Measurements from ENCODE around the gene ADM2.

ADM2 gene

DNA sequence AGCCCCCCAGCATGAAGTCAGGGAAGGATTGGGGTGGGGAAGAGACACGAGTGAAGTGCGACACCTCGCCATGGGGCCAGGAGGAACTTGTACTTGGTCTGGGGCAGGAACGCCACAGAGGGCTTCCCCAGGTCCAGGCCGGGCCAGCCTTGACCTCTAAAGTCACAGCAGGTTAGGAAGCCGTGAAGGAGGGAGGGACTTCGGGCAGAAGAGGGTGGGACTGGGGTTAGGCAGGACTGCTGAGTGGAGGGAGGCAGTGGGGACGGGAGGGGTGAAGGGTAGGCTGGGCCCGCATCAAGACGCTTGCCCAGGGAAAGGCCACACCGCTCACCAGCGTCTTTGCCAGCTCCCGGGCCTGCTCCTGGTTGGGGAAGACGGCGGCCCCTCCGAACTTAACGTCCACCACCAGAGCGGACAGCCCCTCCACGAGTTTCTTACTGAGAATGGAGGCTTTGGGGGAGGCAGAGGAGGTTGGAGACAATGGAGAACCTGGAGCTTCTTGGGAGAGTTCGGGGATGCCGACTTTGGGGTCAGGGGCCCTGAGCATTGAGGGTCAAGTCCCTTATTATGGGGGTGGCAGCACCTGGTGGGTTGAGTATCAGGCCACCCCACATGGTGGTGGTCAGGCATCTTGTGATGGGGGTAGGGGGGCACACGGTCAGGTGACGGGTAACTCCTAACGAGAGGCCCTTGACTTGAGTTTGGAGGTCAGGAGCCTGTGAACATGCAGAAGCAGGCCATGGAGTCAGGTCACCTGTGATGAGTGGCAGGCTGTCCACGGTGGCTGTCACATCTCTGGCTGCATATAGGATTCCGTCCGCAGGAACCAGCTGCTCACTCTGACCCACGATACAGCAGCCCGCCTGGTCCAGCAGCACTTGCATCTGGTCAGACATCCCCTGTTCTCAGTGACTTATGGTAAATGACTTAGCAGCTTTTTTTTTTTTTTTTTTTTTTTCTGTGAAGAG lies 45.8 kb downstream of the ADM2 start:
- Histone ChIP-seq H3K9me3 (ENCODE audit: low read length) (peaks cover 15% of the 10 kb centered on the region), H3K4me3 (ENCODE audit: low read length) (peak overlapping the region; percentile 79), H3K4me1 (ENCODE audit: insufficient read depth, low read length) (peaks cover 19% of the 10 kb centered on the region), H3K36me3 (ENCODE audit: insufficient read depth, low read length) (peaks cover 18% of the 10 kb centered on the region), H2AFZ (ENCODE audit: low read depth, low read length) (no peak overlapping the region), H3K27me3 (ENCODE audit: insufficient read depth, low read length) (peaks cover 7% of the 10 kb centered on the region)

DNA sequence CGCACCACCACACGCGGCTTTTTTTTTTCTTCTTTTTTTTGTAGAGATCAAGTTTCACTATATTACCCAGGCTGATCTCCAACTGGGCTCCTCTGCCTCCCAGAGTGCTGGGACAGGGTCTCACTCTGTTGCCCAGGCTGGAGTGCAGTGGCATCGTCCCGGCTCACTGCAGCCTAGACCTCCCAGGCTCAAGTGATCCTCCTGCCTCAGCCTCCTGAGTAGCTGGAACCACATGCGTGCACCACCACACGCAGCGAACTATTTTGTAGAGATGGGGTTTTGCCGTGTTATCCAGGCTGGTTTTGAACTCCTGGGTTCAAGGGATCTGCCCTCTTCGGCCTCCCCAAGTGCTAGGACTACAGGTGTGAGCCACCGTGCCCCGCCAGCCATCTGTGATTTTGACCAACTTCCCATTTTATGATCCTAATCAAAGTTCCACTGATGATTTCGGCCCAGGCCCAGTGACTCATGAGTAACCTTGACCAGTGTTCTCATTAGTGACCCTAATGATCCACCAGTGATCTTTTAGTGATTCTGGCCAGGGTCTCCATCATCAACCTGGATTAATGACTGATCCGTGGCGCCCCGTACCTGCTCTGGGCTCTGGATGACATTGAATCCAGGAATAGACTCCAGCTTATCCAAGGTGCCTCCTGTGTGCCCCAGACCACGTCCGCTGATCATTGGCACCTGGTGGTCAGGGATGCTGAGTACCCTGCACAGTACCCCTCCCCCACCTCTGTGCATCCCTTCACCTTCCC lies 46.8 kb downstream of the ADM2 start:
- Histone ChIP-seq H3K36me3 (ENCODE audit: insufficient read depth, low read length) (peaks cover 9% of the 10 kb centered on the region), H3K27me3 (ENCODE audit: insufficient read depth, low read length) (peaks cover 7% of the 10 kb centered on the region)

DNA sequence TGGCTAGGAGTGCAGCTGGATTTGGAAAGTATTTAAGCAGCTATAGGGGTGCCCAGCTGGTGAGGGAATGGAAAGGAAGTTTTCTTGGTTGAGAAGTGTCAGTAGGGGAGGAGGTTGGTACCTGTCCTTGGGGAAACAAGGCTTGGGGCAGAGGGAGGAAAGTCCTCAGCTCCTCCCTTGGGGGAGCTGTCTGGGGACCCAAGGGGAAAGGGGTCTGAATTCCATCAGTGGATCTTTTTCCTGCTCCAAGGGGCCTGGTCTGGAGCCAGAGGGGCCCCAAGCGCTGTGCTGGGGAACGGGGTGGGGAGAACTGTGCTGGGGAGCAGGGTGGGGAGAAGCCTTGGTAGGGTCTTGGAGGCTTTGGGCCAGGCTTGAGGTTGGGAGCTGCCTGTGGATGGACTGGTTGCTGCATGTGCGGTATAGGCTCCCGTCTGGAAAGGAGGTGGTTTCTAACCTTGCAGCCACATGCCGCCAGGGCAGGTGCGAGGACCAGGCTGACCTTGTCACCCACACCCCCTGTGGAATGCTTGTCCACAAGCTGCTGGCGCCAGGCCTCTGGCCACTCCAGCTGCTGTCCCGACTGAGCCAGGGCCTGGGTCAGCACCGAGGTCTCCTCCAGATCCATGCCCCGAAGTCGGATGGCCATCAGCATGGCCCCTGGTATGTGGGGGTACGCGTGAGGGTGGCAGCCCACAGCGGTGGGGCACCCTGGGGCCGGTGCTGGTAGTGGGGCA lies 47.5 kb downstream of the ADM2 start:
- H3K4me3 ChIP-seq (ENCODE audit: low read length), result no peak overlapping the region

More for the DNA sequence above, 46.8 kb downstream of the ADM2 start:
- Histone ChIP-seq H3K4me3 (ENCODE audit: low read length) (no peak overlapping the region), H2AFZ (ENCODE audit: low read depth, low read length) (no peak overlapping the region), H3K4me1 (ENCODE audit: insufficient read depth, low read length) (peaks cover 26% of the 10 kb centered on the region), H3K9me3 (ENCODE audit: low read length) (peaks cover 15% of the 10 kb centered on the region)

DNA sequence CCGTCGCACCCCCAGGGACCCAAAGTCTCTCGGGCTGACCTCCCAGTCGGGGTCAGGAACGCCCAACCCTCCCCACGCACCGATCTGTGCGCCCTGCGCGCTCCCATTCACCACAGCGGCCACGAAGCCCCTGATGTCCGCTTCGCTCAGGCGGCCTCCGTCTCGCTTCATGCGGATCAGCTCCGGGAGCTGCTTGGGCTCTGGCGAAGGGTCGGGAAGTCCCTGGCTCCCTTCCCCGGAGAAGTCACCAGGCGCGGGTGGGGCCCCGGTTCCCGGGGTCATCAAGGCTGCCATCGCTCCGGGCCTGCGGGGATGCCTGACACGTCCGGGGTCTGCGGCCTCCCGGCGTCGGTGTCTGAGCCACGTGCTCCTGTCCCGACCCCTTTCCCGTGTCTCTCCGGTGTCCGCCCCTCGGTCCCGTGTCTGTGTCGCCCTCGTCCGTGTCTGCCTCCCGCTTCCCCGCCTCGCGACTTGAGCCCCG lies 48.1 kb downstream of the ADM2 start:
- Histone ChIP-seq H3K4me1 (ENCODE audit: insufficient read depth, low read length) (peaks cover 23% of the 10 kb centered on the region), H2AFZ (ENCODE audit: low read depth, low read length) (no peak overlapping the region), H3K36me3 (ENCODE audit: insufficient read depth, low read length) (no peaks in the 10 kb centered on the region), H3K4me3 (ENCODE audit: low read length) (no peak overlapping the region), H3K27me3 (ENCODE audit: insufficient read depth, low read length) (peaks cover 7% of the 10 kb centered on the region), H3K9me3 (ENCODE audit: low read length) (peaks cover 15% of the 10 kb centered on the region)

More for the DNA sequence above, 47.5 kb downstream of the ADM2 start:
- H3K9me3 ChIP-seq (ENCODE audit: low read length), result peaks cover 15% of the 10 kb centered on the region
- no peak overlapping the region for H2AFZ ChIP-seq (ENCODE audit: low read depth, low read length)
- H3K36me3 ChIP-seq (ENCODE audit: insufficient read depth, low read length), result peaks cover 1% of the 10 kb centered on the region
- peaks cover 26% of the 10 kb centered on the region for H3K4me1 ChIP-seq (ENCODE audit: insufficient read depth, low read length)
- H3K27me3 ChIP-seq (ENCODE audit: insufficient read depth, low read length), result peaks cover 7% of the 10 kb centered on the region

DNA sequence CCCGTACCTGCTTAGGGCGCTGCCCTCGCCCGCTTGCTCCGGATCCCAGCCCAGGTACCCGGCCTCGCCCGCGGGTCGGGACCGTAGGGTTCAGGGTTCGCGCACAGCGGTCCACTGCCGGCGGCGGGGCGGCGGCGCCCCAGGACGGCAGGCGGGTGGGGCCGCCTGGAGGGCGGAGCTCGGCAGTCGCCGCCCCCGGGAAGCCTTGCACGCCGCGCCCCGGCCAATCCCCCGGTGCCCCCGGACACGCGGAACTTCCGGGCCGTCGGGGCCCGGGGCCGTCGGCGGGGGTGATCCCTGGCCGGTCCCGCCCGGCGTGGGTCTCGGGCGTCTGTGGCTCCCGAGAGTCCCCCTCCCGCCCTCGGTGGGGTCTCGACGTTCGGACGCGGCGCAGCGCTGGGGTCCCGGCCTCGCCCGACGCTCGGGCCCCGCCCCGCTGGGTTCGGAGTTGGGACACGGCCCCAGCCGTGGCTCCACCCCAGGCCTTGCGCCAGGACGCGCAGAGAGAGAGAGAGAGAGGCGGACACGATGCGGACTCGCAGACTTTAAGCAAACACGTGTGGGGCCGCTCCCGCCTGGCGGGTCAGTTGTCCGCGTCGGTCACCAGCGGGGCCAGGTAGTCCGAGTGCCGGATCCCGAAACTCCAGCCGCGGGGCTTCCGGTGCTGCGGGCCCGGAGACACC lies 48.7 kb downstream of the ADM2 start, which contains the start of gene TYMP:
Gene TYMP (minus strand): TSS at position 116 of the 683 bp plus-strand sequence. CDS start 303 bp downstream, outside the sequence.
- peaks cover 7% of the 10 kb centered on the region for H3K27me3 ChIP-seq (ENCODE audit: insufficient read depth, low read length)
- no peaks in the 10 kb centered on the region for H3K36me3 ChIP-seq (ENCODE audit: insufficient read depth, low read length)

DNA sequence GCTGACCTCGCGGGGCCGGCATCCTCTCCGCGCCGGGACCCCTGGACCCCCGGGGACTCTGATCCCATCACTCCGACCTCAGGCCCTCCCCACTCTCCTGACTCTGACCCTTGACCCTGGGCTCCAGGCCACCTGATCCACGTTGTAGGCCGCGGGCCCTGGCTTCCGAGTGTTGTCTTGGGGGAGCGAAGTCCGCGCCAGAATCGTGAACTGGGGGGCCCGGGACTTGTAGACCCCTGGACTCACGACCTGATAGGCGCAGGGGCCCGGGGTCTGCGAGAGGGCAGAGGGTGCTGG lies 49.2 kb downstream of the ADM2 start:
- H3K4me3 ChIP-seq (ENCODE audit: low read length), result no peak overlapping the region
- peaks cover 7% of the 10 kb centered on the region for H3K27me3 ChIP-seq (ENCODE audit: insufficient read depth, low read length)
- no peak overlapping the region for H2AFZ ChIP-seq (ENCODE audit: low read depth, low read length)
- H3K9me3 ChIP-seq (ENCODE audit: low read length), result peaks cover 15% of the 10 kb centered on the region
- no peaks in the 10 kb centered on the region for H3K36me3 ChIP-seq (ENCODE audit: insufficient read depth, low read length)
- peaks cover 14% of the 10 kb centered on the region for H3K4me1 ChIP-seq (ENCODE audit: insufficient read depth, low read length)

More for the DNA sequence above, 48.7 kb downstream of the ADM2 start, which contains the start of gene TYMP:
- peaks cover 15% of the 10 kb centered on the region for H3K9me3 ChIP-seq (ENCODE audit: low read length)
- no peak within 1 kb of the TSS for H2AFZ ChIP-seq (ENCODE audit: low read depth, low read length)
- peaks cover 17% of the 10 kb centered on the region for H3K4me1 ChIP-seq (ENCODE audit: insufficient read depth, low read length)
- H3K4me3 ChIP-seq (ENCODE audit: low read length), result no peak within 1 kb of the TSS

DNA sequence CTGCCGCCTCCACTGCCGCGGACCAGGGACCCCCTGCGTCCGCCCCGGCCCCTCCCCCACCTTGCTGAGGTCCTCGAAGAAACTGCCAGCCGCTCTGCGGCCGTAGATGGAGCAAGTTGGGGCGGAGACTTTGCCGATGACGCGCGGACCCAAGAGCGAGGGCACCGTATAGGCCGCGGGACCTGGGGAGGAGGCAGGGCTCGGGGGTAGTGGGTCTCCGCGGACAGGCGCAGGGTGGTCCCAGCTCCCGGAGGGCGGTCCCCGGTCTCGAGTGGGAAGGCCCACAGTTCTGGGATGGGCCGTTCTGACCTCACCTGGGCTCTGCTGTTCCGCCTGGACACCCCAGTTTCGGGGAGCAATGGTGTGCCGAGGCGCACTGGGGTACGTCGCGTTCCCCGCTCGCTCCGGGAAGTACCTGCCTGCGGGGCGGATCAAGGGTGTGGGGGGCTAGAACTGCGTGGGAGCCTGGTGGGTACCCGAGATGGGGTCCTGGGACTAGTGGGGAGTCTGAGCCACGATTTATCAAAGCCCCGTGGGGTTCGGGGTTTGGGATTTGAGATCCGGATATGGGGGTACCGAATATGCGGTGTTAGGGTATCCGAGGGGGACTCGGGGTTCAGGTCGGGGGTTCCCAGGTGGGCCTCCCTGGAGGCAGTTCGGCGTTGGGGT lies 49.7 kb downstream of the ADM2 start:
- Histone ChIP-seq H3K4me3 (ENCODE audit: low read length) (no peak overlapping the region), H3K9me3 (ENCODE audit: low read length) (peaks cover 15% of the 10 kb centered on the region), H3K36me3 (ENCODE audit: insufficient read depth, low read length) (no peaks in the 10 kb centered on the region), H3K27me3 (ENCODE audit: insufficient read depth, low read length) (peaks cover 7% of the 10 kb centered on the region), H2AFZ (ENCODE audit: low read depth, low read length) (no peak overlapping the region), H3K4me1 (ENCODE audit: insufficient read depth, low read length) (peaks cover 14% of the 10 kb centered on the region)

DNA sequence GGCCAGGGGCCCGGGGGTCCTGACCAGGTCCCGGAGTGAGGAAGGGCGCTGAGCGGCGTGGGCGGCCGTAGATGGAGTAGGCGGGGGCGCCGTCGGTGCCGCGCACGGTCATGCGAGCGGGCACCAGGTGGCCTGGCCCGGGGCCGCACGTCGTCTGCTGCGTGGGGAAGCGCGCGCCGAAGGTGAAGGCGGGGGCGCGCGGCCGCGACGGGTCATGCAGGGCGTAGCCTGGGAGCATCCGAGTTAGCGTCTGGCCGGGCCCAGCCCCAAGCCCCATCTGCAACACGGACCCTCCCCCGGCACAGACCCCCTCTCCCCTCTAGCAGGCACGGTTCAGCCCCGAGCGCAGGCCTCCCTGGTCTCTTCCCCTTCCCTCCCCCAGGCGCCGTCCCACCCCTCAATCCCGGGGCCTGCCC lies 50.2 kb downstream of the ADM2 start:
- Histone ChIP-seq H3K27me3 (ENCODE audit: insufficient read depth, low read length) (peaks cover 7% of the 10 kb centered on the region), H3K36me3 (ENCODE audit: insufficient read depth, low read length) (no peaks in the 10 kb centered on the region), H2AFZ (ENCODE audit: low read depth, low read length) (peak overlapping the region; percentile 80), H3K4me1 (ENCODE audit: insufficient read depth, low read length) (peaks cover 13% of the 10 kb centered on the region), H3K9me3 (ENCODE audit: low read length) (peaks cover 15% of the 10 kb centered on the region), H3K4me3 (ENCODE audit: low read length) (peak overlapping the region; percentile 67)

DNA sequence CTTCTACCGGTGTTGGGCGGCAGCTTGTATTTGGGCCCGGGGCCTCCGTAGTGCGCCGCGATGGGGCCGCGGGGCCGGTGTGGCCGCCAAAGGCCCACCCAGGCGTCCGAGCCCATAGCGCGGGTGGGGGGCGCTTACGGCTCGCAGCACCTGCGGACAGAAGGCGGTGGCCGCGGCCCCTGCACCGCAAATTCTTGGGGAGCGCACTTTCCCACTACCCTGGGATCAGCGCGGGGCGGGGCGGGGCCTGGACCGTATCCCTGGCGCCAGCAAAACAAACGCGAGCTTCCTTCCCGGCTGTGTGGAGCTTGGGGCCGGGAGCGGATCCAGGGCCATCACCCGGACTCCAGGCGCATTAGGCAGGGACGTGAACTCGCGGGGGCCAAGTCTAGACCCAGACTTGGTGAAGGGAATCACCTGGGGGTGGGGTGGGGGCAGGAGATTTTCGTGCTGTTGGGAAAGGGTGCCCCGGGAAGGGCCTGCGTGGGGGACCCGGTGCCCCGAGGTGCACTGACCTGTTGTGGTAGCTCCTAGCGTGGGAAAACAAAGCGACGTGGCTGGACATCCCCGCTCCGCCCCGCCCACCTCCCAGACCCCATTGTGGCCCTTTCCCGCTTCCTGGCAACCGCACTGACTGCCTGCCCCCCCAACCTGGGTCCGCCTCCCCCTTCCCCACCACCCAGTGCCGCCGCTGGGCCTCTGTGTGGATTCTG lies 50.8 kb downstream of the ADM2 start:
- Histone ChIP-seq H3K27me3 (ENCODE audit: insufficient read depth, low read length) (peaks cover 7% of the 10 kb centered on the region), H2AFZ (ENCODE audit: low read depth, low read length) (peak overlapping the region; percentile 80), H3K36me3 (ENCODE audit: insufficient read depth, low read length) (no peaks in the 10 kb centered on the region), H3K4me3 (ENCODE audit: low read length) (peak overlapping the region; percentile 67), H3K4me1 (ENCODE audit: insufficient read depth, low read length) (peaks cover 9% of the 10 kb centered on the region), H3K9me3 (ENCODE audit: low read length) (peaks cover 15% of the 10 kb centered on the region)

DNA sequence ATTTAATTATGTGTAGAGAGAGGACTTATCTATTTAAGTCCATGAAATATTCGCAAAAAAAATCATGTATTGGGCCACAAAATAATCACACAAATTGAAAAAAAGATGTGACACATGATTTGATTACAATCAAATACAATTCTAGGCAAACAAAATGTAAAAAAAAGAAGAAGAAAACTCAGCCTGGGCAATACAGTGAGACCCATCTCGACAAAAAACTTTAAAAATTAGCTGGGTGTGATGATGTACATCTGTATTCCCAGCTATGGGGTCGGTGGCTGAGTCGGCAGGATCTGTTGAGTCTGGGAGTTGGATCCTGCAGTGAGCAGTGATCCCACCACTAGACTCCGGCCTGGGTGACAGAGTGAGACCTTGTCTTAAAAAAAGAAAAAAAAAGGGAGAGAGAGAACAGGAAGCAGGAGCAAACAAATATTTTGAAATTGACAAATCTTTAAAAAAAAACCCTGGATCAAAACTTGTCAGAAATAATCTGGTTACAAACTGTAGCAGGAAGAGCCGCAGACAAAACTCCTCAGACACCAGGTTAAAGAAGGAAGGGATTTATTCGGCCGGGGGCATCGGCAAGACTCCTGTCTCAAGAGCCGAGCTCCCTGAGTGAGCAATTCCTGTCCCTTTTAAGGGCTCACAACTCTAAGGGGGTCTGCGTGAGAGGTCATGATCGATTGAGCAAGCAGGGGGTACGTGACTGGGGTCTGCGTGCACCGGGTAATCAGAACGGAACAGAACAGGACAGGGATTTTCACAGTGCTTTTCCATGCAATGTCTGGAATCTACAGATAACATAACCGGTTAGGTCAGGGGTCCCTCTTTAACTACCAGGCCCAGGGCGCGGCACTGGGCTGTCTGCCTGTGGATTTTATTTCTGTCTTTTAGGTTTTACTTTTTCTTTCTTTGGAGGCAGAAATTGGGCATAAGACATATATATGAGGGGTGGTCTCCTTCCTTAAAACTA lies 51.8 kb downstream of the ADM2 start:
- H2AFZ ChIP-seq (ENCODE audit: low read depth, low read length), result peak overlapping the region; percentile 80
- H3K36me3 ChIP-seq (ENCODE audit: insufficient read depth, low read length), result no peaks in the 10 kb centered on the region
- peaks cover 15% of the 10 kb centered on the region for H3K9me3 ChIP-seq (ENCODE audit: low read length)
- peak overlapping the region; percentile 67 for H3K4me3 ChIP-seq (ENCODE audit: low read length)
- peaks cover 7% of the 10 kb centered on the region for H3K27me3 ChIP-seq (ENCODE audit: insufficient read depth, low read length)
- H3K4me1 ChIP-seq (ENCODE audit: insufficient read depth, low read length), result peaks cover 9% of the 10 kb centered on the region
